Calu3 (cell line): ENCODE measurements around the gene LGALS4. TPM values are rescaled to one million over a fixed set of nuclear protein-coding genes. Genes with fewer than 3 reads are reported as not detected.
"Not testable (repeated sequence)": the region's sequence is repeated elsewhere in the genome, so short reads cannot be mapped to it uniquely, and the experiment has no call there.

Source experiments
- BruUV-seq: library from RNA; stranded (reverse); fragments of 400-500 nt; replicated peaks from 2 replicates; lab custom pipeline; 2021; lab: Mats Ljungman, UMichigan
- CTCF ChIA-PET: fragments of 300-600 bp; sonication (Branson Sonifier 250); formaldehyde crosslinking; loops from one replicate; lab custom pipeline; 2022; ENCODE audit warnings: antibody characterized with exemption; lab: Charles Lee
- DNase-seq: peaks from one replicate; pipeline ENCODE4 v3.0.0; 2022
- H3K27ac Mint-ChIP-seq: one replicate; pipeline ENCODE4 v1.8.0; 2022; ENCODE audit warnings: mixed read lengths; ENCODE audit not compliant: unreplicated experiment
- H3K27me3 Mint-ChIP-seq: one replicate; pipeline ENCODE4 v1.8.0; 2022; ENCODE audit warnings: mixed read lengths; ENCODE audit not compliant: unreplicated experiment
- H3K36me3 Mint-ChIP-seq: one replicate; pipeline ENCODE4 v1.8.0; 2022; ENCODE audit warnings: mild to moderate bottlenecking, moderate library complexity, mixed read lengths; ENCODE audit not compliant: insufficient read depth, unreplicated experiment
- H3K4me1 Mint-ChIP-seq: one replicate; pipeline ENCODE4 v1.8.0; 2022; ENCODE audit warnings: mild to moderate bottlenecking, low read depth, mixed read lengths; ENCODE audit not compliant: unreplicated experiment
- H3K4me3 Mint-ChIP-seq: one replicate; pipeline ENCODE4 v1.8.0; 2022; ENCODE audit warnings: mild to moderate bottlenecking, low read depth, moderate library complexity, mixed read lengths; ENCODE audit not compliant: unreplicated experiment
- H3K9me3 Mint-ChIP-seq: one replicate; pipeline ENCODE4 v1.8.0; 2022; ENCODE audit warnings: low read depth, mixed read lengths; ENCODE audit not compliant: unreplicated experiment
- intact Hi-C: fragments of 100-400 bp; cut with micrococcal nuclease; formaldehyde crosslinking; loops from one replicate; pipeline ENCODE4 v1.10.0; 2022; ENCODE audit not compliant: unreplicated experiment
- total RNA-seq: library from RNA; stranded (reverse); gene quantifications from 2 replicates; pipeline ENCODE4 v1.2.3, GENCODE V29; 2022
- TF ChIP-seq, protein P1 (sequence below): fragments of 200-600 bp; IDR thresholded peaks from one replicate; pipeline ENCODE4 v1.8.0; 2022; ENCODE audit warnings: antibody characterized with exemption; ENCODE audit not compliant: unreplicated experiment

LGALS4 gene
- total RNA-seq, 1 experiment from 2014 or later, result 321 TPM

DNA sequence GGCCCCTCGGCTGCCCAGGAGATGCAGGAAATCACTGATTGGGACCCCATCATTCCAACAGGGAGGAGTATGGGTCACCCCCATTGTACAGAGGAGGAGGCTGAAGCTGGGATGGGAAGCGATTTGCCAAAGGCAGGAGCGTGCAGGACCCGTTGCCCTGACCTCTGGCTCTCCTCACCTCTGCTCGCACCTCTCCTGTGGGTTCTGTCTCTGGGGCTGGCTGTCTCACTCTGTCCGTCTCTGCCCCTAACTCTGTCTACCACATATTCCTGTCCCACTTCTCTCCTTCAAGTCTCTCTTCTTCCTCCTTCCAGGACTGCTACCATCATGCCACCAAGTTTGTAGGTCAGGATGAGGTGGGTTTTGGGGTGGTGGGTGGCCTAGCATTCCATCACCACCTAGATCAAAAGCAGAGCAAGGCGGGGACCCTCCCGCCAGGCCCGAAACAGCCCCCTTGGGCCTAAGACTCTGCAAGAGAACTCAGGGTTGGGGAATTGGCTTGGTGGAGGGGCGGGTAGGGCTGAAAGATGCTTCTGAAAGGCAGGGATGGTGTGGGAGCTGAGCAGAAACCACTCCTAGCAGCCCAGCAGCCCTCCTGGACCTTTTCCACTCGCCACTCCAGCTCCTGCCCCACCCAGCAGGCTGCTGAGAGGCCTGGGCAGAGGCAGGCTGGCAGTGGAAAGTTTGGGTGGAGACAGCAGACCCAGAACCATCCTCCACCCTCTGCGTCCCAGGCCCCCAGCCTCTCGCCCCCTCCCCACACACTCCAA lies 38.4 kb downstream of the LGALS4 start:
- H3K4me1 Mint-ChIP-seq, result no peaks in the 10 kb centered on the region

GRCh38 chr19:38773469-38774177 lies 39.1 kb downstream of the LGALS4 start, which contains the start of gene LGALS7:
TSS of gene LGALS7 (minus strand) at chr19:38773517. CDS start at chr19:38773492, 25 bp downstream.
- DNase-seq, result no peak
- no peaks in the 10 kb centered on the region for H3K9me3 Mint-ChIP-seq
- intact Hi-C loops, result no loop called here
- TF ChIP-seq, protein P1, sequence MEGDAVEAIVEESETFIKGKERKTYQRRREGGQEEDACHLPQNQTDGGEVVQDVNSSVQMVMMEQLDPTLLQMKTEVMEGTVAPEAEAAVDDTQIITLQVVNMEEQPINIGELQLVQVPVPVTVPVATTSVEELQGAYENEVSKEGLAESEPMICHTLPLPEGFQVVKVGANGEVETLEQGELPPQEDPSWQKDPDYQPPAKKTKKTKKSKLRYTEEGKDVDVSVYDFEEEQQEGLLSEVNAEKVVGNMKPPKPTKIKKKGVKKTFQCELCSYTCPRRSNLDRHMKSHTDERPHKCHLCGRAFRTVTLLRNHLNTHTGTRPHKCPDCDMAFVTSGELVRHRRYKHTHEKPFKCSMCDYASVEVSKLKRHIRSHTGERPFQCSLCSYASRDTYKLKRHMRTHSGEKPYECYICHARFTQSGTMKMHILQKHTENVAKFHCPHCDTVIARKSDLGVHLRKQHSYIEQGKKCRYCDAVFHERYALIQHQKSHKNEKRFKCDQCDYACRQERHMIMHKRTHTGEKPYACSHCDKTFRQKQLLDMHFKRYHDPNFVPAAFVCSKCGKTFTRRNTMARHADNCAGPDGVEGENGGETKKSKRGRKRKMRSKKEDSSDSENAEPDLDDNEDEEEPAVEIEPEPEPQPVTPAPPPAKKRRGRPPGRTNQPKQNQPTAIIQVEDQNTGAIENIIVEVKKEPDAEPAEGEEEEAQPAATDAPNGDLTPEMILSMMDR, result no peak
- H3K27me3 Mint-ChIP-seq, result no peaks in the 10 kb centered on the region
- CTCF ChIA-PET, result no interaction called here
- no TSS peak for BruUV-seq
- no peak within 1 kb of the TSS for H3K27ac Mint-ChIP-seq
- H3K36me3 Mint-ChIP-seq, result no peaks in the 10 kb centered on the region
- H3K4me3 Mint-ChIP-seq, result no peak within 1 kb of the TSS
- no peaks in the 10 kb centered on the region for H3K4me1 Mint-ChIP-seq

More for the DNA sequence above, 38.4 kb downstream of the LGALS4 start:
- Mint-ChIP-seq H3K27me3 (no peaks in the 10 kb centered on the region), H3K9me3 (no peaks in the 10 kb centered on the region), H3K27ac (no peak overlapping the region), H3K4me3 (no peak overlapping the region), H3K36me3 (no peaks in the 10 kb centered on the region)
- DNase-seq, result no peak
- TF ChIP-seq, protein P1, result no peak
- no TSS peak for BruUV-seq
- CTCF ChIA-PET, result no interaction called here
- intact Hi-C loops, result no loop called here

DNA sequence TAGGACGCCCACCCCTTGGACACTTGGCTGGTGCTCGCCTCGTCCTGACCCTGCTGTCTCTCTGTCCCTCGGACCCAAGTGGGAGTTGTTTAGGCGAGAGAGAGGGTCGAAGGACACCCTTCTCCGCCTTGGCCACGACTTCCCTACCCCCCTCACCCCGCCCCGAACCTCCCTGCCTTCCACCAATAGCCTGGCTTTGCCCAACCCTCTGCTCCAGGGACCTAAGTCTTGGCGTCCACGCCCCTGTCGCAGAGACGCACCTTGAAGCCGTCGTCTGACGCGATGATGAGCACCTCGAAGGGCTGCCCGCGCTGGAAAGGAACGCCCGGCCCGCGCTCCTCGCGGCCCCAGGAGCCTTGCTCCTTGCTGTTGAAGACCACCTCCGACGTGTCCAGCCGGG lies 41.2 kb downstream of the LGALS4 start:
- H3K27ac Mint-ChIP-seq, H3K4me3 Mint-ChIP-seq, CTCF ChIA-PET, H3K36me3 Mint-ChIP-seq, H3K4me1 Mint-ChIP-seq, DNase-seq, intact Hi-C loops, H3K27me3 Mint-ChIP-seq, H3K9me3 Mint-ChIP-seq, BruUV-seq: not testable (repeated sequence)

GRCh38 chr19:38770949-38771275 lies 41.8 kb downstream of the LGALS4 start:
- H3K27me3 Mint-ChIP-seq, H3K4me3 Mint-ChIP-seq, H3K9me3 Mint-ChIP-seq, H3K27ac Mint-ChIP-seq, intact Hi-C loops, H3K36me3 Mint-ChIP-seq, CTCF ChIA-PET, BruUV-seq, DNase-seq, H3K4me1 Mint-ChIP-seq: not testable (repeated sequence)

DNA sequence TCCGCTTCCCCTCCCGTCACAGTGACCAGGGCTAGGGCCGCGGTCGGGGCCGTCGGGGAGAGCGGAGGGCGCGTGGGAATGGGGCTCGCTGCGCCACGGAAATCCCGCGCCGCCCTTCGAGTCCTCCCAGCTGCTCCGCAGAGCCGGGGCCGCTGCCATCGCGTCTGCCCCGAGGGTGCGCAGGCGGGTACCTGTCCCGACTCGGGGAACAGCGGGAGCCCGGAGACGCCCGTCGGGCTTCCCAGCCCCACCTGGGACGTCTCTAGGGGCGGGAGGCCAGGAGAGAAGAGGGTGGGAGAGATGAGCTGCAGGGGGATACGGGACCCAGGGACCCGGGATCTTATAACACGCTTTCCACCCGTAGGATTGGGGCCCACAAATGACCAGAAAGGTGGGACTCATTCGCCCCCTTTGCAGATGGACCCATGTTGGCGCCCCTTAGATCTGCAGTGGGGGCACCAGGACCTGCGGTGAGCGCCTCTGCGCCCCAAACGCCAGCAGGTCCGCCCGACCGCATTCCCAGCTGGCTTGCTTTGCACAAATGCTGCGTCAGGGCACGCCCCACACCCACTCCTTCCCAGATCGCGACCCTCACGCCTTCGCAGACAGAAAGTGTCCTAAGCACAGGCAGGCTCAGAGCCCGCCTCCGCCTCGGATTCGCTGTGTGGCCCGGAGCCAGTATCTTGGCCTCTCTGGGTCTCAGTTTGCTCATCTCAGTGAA lies 42.4 kb downstream of the LGALS4 start:
- H3K4me3 Mint-ChIP-seq, intact Hi-C loops, H3K4me1 Mint-ChIP-seq, H3K36me3 Mint-ChIP-seq, H3K27ac Mint-ChIP-seq, BruUV-seq, H3K27me3 Mint-ChIP-seq, CTCF ChIA-PET, DNase-seq, H3K9me3 Mint-ChIP-seq: not testable (repeated sequence)
